ENCODE data around the gene SPOCK1.

- no peak for TF ChIP-seq CEBPB (IDR thresholded peaks at IDR 0.05)
- peak; percentile 85 for TF ChIP-seq CTCF (IDR thresholded peaks at IDR 0.05)
- no peak for TF ChIP-seq HOXB5 (CRISPR knock-in tag; IDR thresholded peaks at IDR 0.05)
- TF ChIP-seq HOXA7 (CRISPR knock-in tag; IDR thresholded peaks at IDR 0.05) = no peak
- no peak for TF ChIP-seq RFX5 (IDR thresholded peaks at IDR 0.05)
- TF ChIP-seq POLR2A (IDR thresholded peaks at IDR 0.05; ENCODE audit: low read length) = no peak
- no peak for TF ChIP-seq CHD4 (IDR thresholded peaks at IDR 0.05; ENCODE audit: borderline replicate concordance)
- no peak for TF ChIP-seq EHMT2 (IDR thresholded peaks at IDR 0.05; ENCODE audit: low read depth)
- no peak for TF ChIP-seq MAFK (IDR thresholded peaks at IDR 0.05; ENCODE audit: partially characterized antibody)
- TF ChIP-seq ZSCAN20 (CRISPR knock-in tag; IDR thresholded peaks at IDR 0.05) = no peak
- TF ChIP-seq EP300 (IDR thresholded peaks at IDR 0.05) = no peak
These were observed 178.8 kb downstream of the SPOCK1 start for GRCh38 chr5:137320056-137321045.
